T-helper 2 cell (primary cell): ENCODE measurements around the gene RPL22L1.
"Not testable (repeated sequence)": the region's sequence is repeated elsewhere in the genome, so short reads cannot be mapped to it uniquely, and the experiment has no call there.

Experiments
- DNase-seq, 5 experiments: peaks; one replicate each; pipeline versions ENCODE4 v3.0.0 to v3.0.0-alpha.2; 2012 to 2022

Gene RPL22L1

GRCh38 chr3:170826047-170826446 is 43.9 kb downstream of the RPL22L1 start:
- no peak for DNase-seq

- DNase-seq = not testable (repeated sequence)
Measured at GRCh38 chr3:170823562-170823961, 46.4 kb downstream of the RPL22L1 start.

GRCh38 chr3:170818325-170818724 is 51.7 kb downstream of the RPL22L1 start:
- DNase-seq = not testable (repeated sequence)

- DNase-seq = not testable (repeated sequence)
Measured at GRCh38 chr3:170817471-170817870, 52.5 kb downstream of the RPL22L1 start.

DNA sequence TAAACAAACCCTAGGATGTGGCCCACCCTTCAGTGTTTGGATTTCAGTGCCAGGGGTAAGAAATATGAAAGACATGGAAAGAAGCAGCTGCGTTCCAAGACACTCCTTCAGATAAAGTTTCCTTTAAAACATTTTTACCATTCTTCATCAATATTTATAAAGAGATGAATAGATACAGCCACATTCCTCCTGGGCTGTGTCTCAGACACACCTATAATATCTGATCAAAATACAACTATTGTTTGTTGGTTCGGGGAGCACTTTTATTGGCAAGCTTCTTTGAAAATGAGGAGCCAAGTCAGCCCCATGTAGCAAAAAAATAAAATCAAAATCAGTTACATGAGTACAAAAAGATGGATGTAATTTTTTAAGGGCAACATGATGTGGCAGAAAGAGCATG is 53.2 kb downstream of the RPL22L1 start:
- no peak for DNase-seq

DNA sequence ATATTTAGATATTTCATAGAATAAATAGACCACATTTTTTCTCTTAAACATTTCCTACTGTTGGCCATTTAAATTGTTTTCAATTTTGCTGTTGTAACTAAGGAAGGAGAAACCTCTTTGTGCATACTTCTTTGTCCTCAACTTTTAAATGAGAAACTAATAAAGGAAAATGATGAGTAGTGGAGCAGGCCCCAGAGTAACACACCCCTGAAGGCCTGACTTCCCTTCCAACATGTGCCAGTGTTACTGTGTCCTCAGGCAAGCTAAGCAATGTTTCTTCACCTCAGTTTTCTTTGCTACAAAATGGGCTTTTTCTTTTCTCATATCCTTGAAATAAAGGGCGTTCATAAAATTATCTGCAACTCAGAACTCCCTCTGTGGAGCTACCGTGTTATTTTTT is 53.7 kb downstream of the RPL22L1 start:
- no peak for DNase-seq

DNA sequence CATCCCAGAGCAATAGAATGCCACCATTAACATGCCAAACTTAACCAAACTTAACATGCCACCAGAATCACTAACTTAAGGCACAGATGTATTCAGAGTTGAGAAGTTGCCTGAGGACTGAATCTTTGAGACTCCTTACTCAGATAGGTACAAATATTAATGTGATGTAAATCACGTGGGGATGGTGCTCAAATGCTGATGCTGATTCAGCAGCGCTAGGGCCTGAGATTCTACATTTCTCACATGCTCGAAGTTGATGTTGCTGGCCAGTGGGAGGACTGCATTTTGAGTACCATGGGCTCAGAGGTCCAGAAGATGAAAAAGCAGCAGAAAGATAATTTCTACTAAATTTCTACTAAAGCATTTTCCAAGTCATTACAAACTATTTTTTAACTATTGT is 54.1 kb downstream of the RPL22L1 start:
- no peak for DNase-seq

DNA sequence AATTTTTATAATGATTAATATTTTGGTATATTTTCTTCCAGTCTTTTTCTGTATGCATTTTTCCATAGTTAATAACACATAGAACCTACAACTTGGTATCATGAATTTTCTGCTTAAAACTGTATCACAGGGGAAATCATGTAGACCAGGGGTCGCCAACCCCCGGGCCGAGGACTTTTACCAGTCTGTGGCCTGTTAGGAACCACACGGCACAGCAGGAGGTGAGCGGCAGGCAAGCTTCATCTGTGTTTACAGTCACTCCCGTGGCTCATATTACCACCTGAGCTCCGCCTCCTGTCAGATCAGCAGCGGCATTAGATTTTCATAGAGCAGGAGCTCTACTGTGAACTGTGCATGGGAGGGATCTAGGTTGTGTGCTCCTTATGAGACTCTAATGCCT is 54.7 kb downstream of the RPL22L1 start:
- DNase-seq = no peak
